ENCODE results near the gene DDHD1.
A peak's percentile ranks its signal among the peaks of the same experiment; 100 is the strongest.
"Not testable (repeated sequence)": the region's sequence is repeated elsewhere in the genome, so short reads cannot be mapped to it uniquely, and the experiment has no call there.

DDHD1 gene

GRCh38 chr14:53106768-53107167 is 46.4 kb downstream of the DDHD1 start:
- no peak for DNase-seq

- no peak for DNase-seq
Measured at GRCh38 chr14:53103636-53104340, 49.3 kb downstream of the DDHD1 start.

- DNase-seq = no peak
Measured at GRCh38 chr14:53093206-53093605, 59.9 kb downstream of the DDHD1 start.

GRCh38 chr14:53090853-53091252 is 62.3 kb downstream of the DDHD1 start:
- DNase-seq = no peak

- DNase-seq = not testable (repeated sequence)
Measured at GRCh38 chr14:53084954-53085353, 68.2 kb downstream of the DDHD1 start.

- no peak for DNase-seq
Measured at GRCh38 chr14:53064475-53064874, 88.6 kb downstream of the DDHD1 start.

- DNase-seq = no peak
Measured at GRCh38 chr14:53062856-53063255, 90.3 kb downstream of the DDHD1 start.

- no peak for DNase-seq
Measured at GRCh38 chr14:53060046-53060445, 93.1 kb downstream of the DDHD1 start.

GRCh38 chr14:53055003-53055402 is 98.1 kb downstream of the DDHD1 start:
- DNase-seq = peak; percentile 15 to 52

GRCh38 chr14:53054457-53054856 is 98.7 kb downstream of the DDHD1 start:
- DNase-seq = no peak

GRCh38 chr14:53048631-53049030 is 104.5 kb downstream of the DDHD1 start:
- DNase-seq = no peak

- no peak for DNase-seq
Measured at GRCh38 chr14:53047307-53048069, 105.6 kb downstream of the DDHD1 start.

- no peak for DNase-seq
Measured at GRCh38 chr14:53044486-53044885, 108.6 kb downstream of the DDHD1 start.

- no peak for DNase-seq
Measured at GRCh38 chr14:53043027-53043581, 110.0 kb downstream of the DDHD1 start.

- no peak for DNase-seq
Measured at GRCh38 chr14:53042480-53042879, 110.6 kb downstream of the DDHD1 start.

GRCh38 chr14:53041067-53041466 is 112.1 kb downstream of the DDHD1 start:
- DNase-seq = no peak

GRCh38 chr14:53038629-53039028 is 114.5 kb downstream of the DDHD1 start:
- no peak for DNase-seq

- no peak for DNase-seq
Measured at GRCh38 chr14:53037016-53037415, 116.1 kb downstream of the DDHD1 start.

- DNase-seq = no peak
Measured at GRCh38 chr14:53035336-53036210, 117.5 kb downstream of the DDHD1 start.

GRCh38 chr14:53034688-53035230 is 118.4 kb downstream of the DDHD1 start:
- no peak for DNase-seq

- DNase-seq = no peak
Measured at GRCh38 chr14:53034036-53034435, 119.1 kb downstream of the DDHD1 start.

- no peak for DNase-seq
Measured at GRCh38 chr14:53032838-53033390, 120.2 kb downstream of the DDHD1 start.

Measured in NCI-H2081 (cell line).